ENCODE data around the gene CHRNA4. TPM values are rescaled to one million over a fixed set of nuclear protein-coding genes. Genes with fewer than 3 reads are reported as not detected.

The CHRNA4 gene
- total RNA-seq, 1 donor from 2014 or later, result not detected

GRCh38 chr20:63377951-63378381, 16.8 kb upstream of the CHRNA4 start:
- Mint-ChIP-seq H3K27ac (ENCODE audit: unreplicated experiment) (no peak overlapping the region), H3K4me1 (ENCODE audit: unreplicated experiment) (no peaks in the 10 kb centered on the region), H3K9me3 (ENCODE audit: unreplicated experiment) (no peaks in the 10 kb centered on the region), H3K36me3 (ENCODE audit: unreplicated experiment) (no peaks in the 10 kb centered on the region), H3K4me3 (ENCODE audit: unreplicated experiment) (no peak overlapping the region), H3K27me3 (ENCODE audit: unreplicated experiment) (peaks cover 28% of the 10 kb centered on the region)
- TF ChIP-seq CTCF (IDR thresholded peaks at IDR 0.05), result no peak
- DNase-seq (ENCODE audit: extremely low spot score, unreplicated experiment), result no peak

- H3K27ac Mint-ChIP-seq (ENCODE audit: unreplicated experiment), result no peak overlapping the region
- peaks cover 28% of the 10 kb centered on the region for H3K27me3 Mint-ChIP-seq (ENCODE audit: unreplicated experiment)
- no peaks in the 10 kb centered on the region for H3K36me3 Mint-ChIP-seq (ENCODE audit: unreplicated experiment)
- no peak for TF ChIP-seq CTCF (IDR thresholded peaks at IDR 0.05)
- no peak overlapping the region for H3K4me3 Mint-ChIP-seq (ENCODE audit: unreplicated experiment)
- H3K4me1 Mint-ChIP-seq (ENCODE audit: unreplicated experiment), result no peaks in the 10 kb centered on the region
- no peaks in the 10 kb centered on the region for H3K9me3 Mint-ChIP-seq (ENCODE audit: unreplicated experiment)
- no peak for DNase-seq (ENCODE audit: extremely low spot score, unreplicated experiment)
Measured at GRCh38 chr20:63377256-63377941, 16.2 kb upstream of the CHRNA4 start.

- DNase-seq (ENCODE audit: extremely low spot score, unreplicated experiment), result no peak
- Mint-ChIP-seq H3K36me3 (ENCODE audit: unreplicated experiment) (no peaks in the 10 kb centered on the region), H3K4me1 (ENCODE audit: unreplicated experiment) (no peaks in the 10 kb centered on the region), H3K27ac (ENCODE audit: unreplicated experiment) (no peak overlapping the region), H3K4me3 (ENCODE audit: unreplicated experiment) (no peak overlapping the region), H3K9me3 (ENCODE audit: unreplicated experiment) (no peaks in the 10 kb centered on the region), H3K27me3 (ENCODE audit: unreplicated experiment) (peaks cover 28% of the 10 kb centered on the region)
- TF ChIP-seq CTCF (IDR thresholded peaks at IDR 0.05), result no peak
Measured at GRCh38 chr20:63376283-63377250, 15.4 kb upstream of the CHRNA4 start.

- no peak for DNase-seq (ENCODE audit: extremely low spot score, unreplicated experiment)
- H3K9me3 Mint-ChIP-seq (ENCODE audit: unreplicated experiment), result no peaks in the 10 kb centered on the region
- H3K4me3 Mint-ChIP-seq (ENCODE audit: unreplicated experiment), result no peak overlapping the region
- H3K4me1 Mint-ChIP-seq (ENCODE audit: unreplicated experiment), result no peaks in the 10 kb centered on the region
- H3K27ac Mint-ChIP-seq (ENCODE audit: unreplicated experiment), result no peak overlapping the region
- TF ChIP-seq CTCF (IDR thresholded peaks at IDR 0.05), result no peak
- H3K36me3 Mint-ChIP-seq (ENCODE audit: unreplicated experiment), result no peaks in the 10 kb centered on the region
- peaks cover 26% of the 10 kb centered on the region for H3K27me3 Mint-ChIP-seq (ENCODE audit: unreplicated experiment)
Measured at GRCh38 chr20:63375438-63375837, 14.3 kb upstream of the CHRNA4 start.

GRCh38 chr20:63374504-63374903, 13.4 kb upstream of the CHRNA4 start:
- Mint-ChIP-seq H3K4me1 (ENCODE audit: unreplicated experiment) (no peaks in the 10 kb centered on the region), H3K4me3 (ENCODE audit: unreplicated experiment) (no peak overlapping the region), H3K9me3 (ENCODE audit: unreplicated experiment) (no peaks in the 10 kb centered on the region), H3K27ac (ENCODE audit: unreplicated experiment) (no peak overlapping the region), H3K27me3 (ENCODE audit: unreplicated experiment) (peaks cover 26% of the 10 kb centered on the region), H3K36me3 (ENCODE audit: unreplicated experiment) (no peaks in the 10 kb centered on the region)
- no peak for DNase-seq (ENCODE audit: extremely low spot score, unreplicated experiment)
- TF ChIP-seq CTCF (IDR thresholded peaks at IDR 0.05), result no peak
